Retinal pigment epithelial cell (primary cell): ENCODE measurements around the gene CSMD2.

Experiments
- DNase-seq: peaks from one replicate; pipeline ENCODE4 v3.0.0-alpha.2; 2010; ENCODE audit warnings: low read depth
- H3K4me3 ChIP-seq: 2 replicates; pipeline ENCODE4 v1.5.1; 2011; ENCODE audit warnings: mild to moderate bottlenecking, low read length, control low read depth, moderate library complexity
- CTCF ChIP-seq: conservative IDR thresholded peaks from 2 replicates; pipeline ENCODE4 v1.5.1; 2011; ENCODE audit warnings: low read depth, low read length, control low read depth, inconsistent platforms

The CSMD2 gene

GRCh38 chr1:34007760-34008159 is 157.3 kb downstream of the CSMD2 start:
- no peak for TF ChIP-seq CTCF
- DNase-seq = no peak
- no peak overlapping the region for H3K4me3 ChIP-seq

GRCh38 chr1:34005309-34005708 is 159.7 kb downstream of the CSMD2 start:
- H3K4me3 ChIP-seq = no peak overlapping the region
- DNase-seq = no peak
- TF ChIP-seq CTCF = no peak

- no peak for TF ChIP-seq CTCF
- no peak for DNase-seq
These were observed 162.2 kb downstream of the CSMD2 start for GRCh38 chr1:34002810-34003209.

GRCh38 chr1:33997127-33998036 is 167.6 kb downstream of the CSMD2 start:
- no peak for DNase-seq
- no peak overlapping the region for H3K4me3 ChIP-seq
- no peak for TF ChIP-seq CTCF

More at GRCh38 chr1:34002810-34003209, 162.2 kb downstream of the CSMD2 start:
- H3K4me3 ChIP-seq = no peak overlapping the region

- no peak for TF ChIP-seq CTCF
- H3K4me3 ChIP-seq = no peak overlapping the region
- no peak for DNase-seq
These were observed 168.7 kb downstream of the CSMD2 start for GRCh38 chr1:33996281-33996680.

- no peak for DNase-seq
- no peak for TF ChIP-seq CTCF
- H3K4me3 ChIP-seq = no peak overlapping the region
These were observed 171.7 kb downstream of the CSMD2 start for GRCh38 chr1:33993301-33993700.

- no peak for TF ChIP-seq CTCF
- no peak for DNase-seq
- H3K4me3 ChIP-seq = no peak overlapping the region
These were observed 174.7 kb downstream of the CSMD2 start for GRCh38 chr1:33990281-33990680.
